DND-41 (cell line): ENCODE results near the gene PLA2G4A.

Experiments used
- ATAC-seq: fragments of 200-7000 bp; cut with Tn5 transposase; 3 replicates; pipeline ENCODE4 v1.9.1; 2021; ENCODE audit warnings: low read depth; ENCODE audit not compliant: insufficient read depth
- DNase-seq: peaks from one replicate; pipeline ENCODE4 v3.0.0-alpha.2; 2020
- H2AFZ ChIP-seq: 2 replicates; pipeline ENCODE4 v1.6.0; 2012; ENCODE audit warnings: low read depth, low read length
- H3K27ac ChIP-seq: 2 replicates; pipeline ENCODE4 v1.5.1; 2012; ENCODE audit warnings: low read length, inconsistent platforms
- H3K27me3 ChIP-seq: fragments of 200-600 bp; sonication (generic); 2 replicates; pipeline ENCODE4 v1.6.0; 2012; ENCODE audit warnings: low read length, mild to moderate bottlenecking, inconsistent platforms; ENCODE audit not compliant: insufficient read depth, poor library complexity
- H3K36me3 ChIP-seq: 2 replicates; pipeline ENCODE4 v1.5.1; 2012; ENCODE audit warnings: low read length, inconsistent platforms; ENCODE audit not compliant: insufficient read depth
- H3K4me1 ChIP-seq: 2 replicates; pipeline ENCODE4 v1.5.1; 2012; ENCODE audit warnings: mild to moderate bottlenecking, low read length; ENCODE audit not compliant: insufficient read depth
- H3K4me2 ChIP-seq: 2 replicates; pipeline ENCODE4 v1.6.0; 2012; ENCODE audit warnings: mild to moderate bottlenecking, moderate library complexity, low read length, inconsistent platforms; ENCODE audit not compliant: insufficient read depth
- H3K4me3 ChIP-seq, 2 experiments: fragments of 200-600 bp in 1 of 2; shearing (Covaris generic) in 1 of 2; 2 replicates each; pipeline ENCODE4 v1.5.1; 2012 to 2016; ENCODE audit warnings: inconsistent platforms in 2 of 2, low read length in 2 of 2, mild to moderate bottlenecking in 2 of 2, low read depth in 1 of 2, moderate library complexity in 1 of 2
- H3K79me2 ChIP-seq: 2 replicates; pipeline ENCODE4 v1.6.0; 2012; ENCODE audit warnings: low read length, inconsistent platforms; ENCODE audit not compliant: insufficient read depth
- H3K9ac ChIP-seq: 2 replicates; pipeline ENCODE4 v1.6.0; 2012; ENCODE audit warnings: low read depth, mild to moderate bottlenecking, inconsistent platforms, low read length, moderate library complexity
- H3K9me3 ChIP-seq: 2 replicates; pipeline ENCODE4 v1.5.1; 2012; ENCODE audit warnings: low read length, moderate library complexity, mild to moderate bottlenecking, inconsistent platforms; ENCODE audit not compliant: insufficient read depth, severe bottlenecking
- H4K20me1 ChIP-seq: 2 replicates; pipeline ENCODE4 v1.6.0; 2012; ENCODE audit warnings: low read length; ENCODE audit not compliant: insufficient read depth
- CTCF ChIP-seq: IDR thresholded peaks from 2 replicates; pipeline ENCODE4 v1.5.1; 2012; ENCODE audit warnings: borderline replicate concordance, low read length, moderate library complexity, mild to moderate bottlenecking; ENCODE audit not compliant: poor library complexity, severe bottlenecking; ENCODE audit errors: extremely low read depth
- EZH2 ChIP-seq: IDR thresholded peaks from 3 replicates; pipeline ENCODE4 v1.6.1; 2012; ENCODE audit warnings: borderline replicate concordance, low read depth, mild to moderate bottlenecking, moderate library complexity, low read length, inconsistent platforms; ENCODE audit not compliant: severe bottlenecking

PLA2G4A gene

DNA sequence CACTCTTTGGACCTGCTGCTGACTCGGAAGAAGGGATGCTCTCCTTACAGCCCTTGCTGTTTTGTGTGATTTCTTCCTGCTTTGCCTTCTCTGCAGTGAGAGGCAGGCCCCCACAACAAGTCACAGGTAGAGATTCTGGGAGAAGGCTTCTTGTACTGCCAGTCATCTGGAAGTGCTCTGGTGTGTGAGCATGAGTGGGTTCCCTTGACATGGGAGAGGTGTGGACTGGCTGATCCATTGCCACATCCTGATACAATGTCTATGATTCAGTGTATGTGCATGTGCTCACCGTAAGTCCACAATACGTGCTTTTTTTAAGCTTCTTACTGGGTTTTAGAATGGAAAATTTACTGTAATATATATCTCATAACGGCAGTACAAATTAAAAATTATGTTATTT lies 46.0 kb upstream of the PLA2G4A start:
- H3K4me3 ChIP-seq, result no peak overlapping the region
- H3K4me1 ChIP-seq, result no peaks in the 10 kb centered on the region
- DNase-seq (no peak), ATAC-seq (no peak)
- no peaks in the 10 kb centered on the region for H3K79me2 ChIP-seq
- no peak overlapping the region for H3K9ac ChIP-seq
- no peak overlapping the region for H2AFZ ChIP-seq
- H3K27ac ChIP-seq, result no peak overlapping the region
- no peak for TF ChIP-seq CTCF
- TF ChIP-seq EZH2, result no peak
- no peaks in the 10 kb centered on the region for H3K27me3 ChIP-seq
- H3K36me3 ChIP-seq, result no peaks in the 10 kb centered on the region
- H3K9me3 ChIP-seq, result no peaks in the 10 kb centered on the region
- no peaks in the 10 kb centered on the region for H4K20me1 ChIP-seq
- no peak overlapping the region for H3K4me2 ChIP-seq

GRCh38 chr1:186783193-186783592 lies 45.6 kb upstream of the PLA2G4A start:
- Histone ChIP-seq H2AFZ (no peak overlapping the region), H3K27ac (no peak overlapping the region), H3K36me3 (no peaks in the 10 kb centered on the region), H3K9ac (no peak overlapping the region), H3K27me3 (no peaks in the 10 kb centered on the region), H4K20me1 (no peaks in the 10 kb centered on the region), H3K4me3 (no peak overlapping the region), H3K4me2 (no peak overlapping the region), H3K79me2 (no peaks in the 10 kb centered on the region), H3K9me3 (no peaks in the 10 kb centered on the region), H3K4me1 (no peaks in the 10 kb centered on the region)
- DNase-seq (no peak), ATAC-seq (no peak)
- no peak for TF ChIP-seq CTCF
- TF ChIP-seq EZH2, result no peak

DNA sequence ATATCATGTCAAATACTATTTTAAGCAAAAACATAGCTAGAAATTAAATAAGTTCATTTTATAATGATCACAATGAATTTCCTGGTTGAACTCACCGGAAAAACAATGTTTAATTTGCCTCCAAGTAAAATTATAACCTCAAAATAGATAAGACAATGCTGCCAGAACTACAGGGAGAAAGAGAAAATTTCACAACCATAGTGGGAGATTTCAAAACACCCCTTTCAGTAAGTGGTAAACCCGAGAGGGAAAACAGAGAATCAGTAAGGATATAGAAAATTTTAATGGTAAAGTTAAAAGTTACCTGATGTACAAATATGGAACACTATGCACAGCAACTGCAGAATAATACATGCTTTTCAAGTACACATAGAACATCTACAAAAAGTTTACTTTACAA lies 43.2 kb upstream of the PLA2G4A start:
- ATAC-seq, result no peak
- Histone ChIP-seq H3K27ac (no peak overlapping the region), H3K4me1 (no peaks in the 10 kb centered on the region), H3K79me2 (no peaks in the 10 kb centered on the region), H4K20me1 (no peaks in the 10 kb centered on the region), H3K4me2 (no peak overlapping the region), H3K27me3 (no peaks in the 10 kb centered on the region), H3K4me3 (no peak overlapping the region), H3K9ac (no peak overlapping the region), H3K9me3 (no peaks in the 10 kb centered on the region), H3K36me3 (no peaks in the 10 kb centered on the region), H2AFZ (no peak overlapping the region)
- TF ChIP-seq EZH2 (no peak), CTCF (no peak)
- DNase-seq, result no peak

DNA sequence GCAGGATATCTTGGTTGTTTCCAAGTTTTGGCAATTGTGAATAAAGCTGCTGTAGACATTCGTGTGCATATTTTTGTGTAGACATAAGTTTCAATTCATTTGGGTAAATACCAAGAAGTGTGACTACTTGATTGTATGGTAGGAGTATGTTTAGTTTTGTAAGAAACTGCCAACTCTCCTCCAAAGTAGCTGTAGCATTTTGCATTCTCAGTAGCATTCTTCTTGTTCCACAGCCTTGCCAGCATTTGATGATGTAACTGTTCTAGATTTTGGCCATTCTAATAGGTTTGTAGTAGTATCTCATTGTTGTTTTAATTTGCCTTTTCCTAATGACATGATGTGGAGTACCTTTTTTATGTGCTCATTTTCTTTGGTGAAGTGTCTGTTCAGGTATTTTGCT lies 38.6 kb upstream of the PLA2G4A start:
- H3K4me3 ChIP-seq, result no peak overlapping the region
- TF ChIP-seq CTCF (no peak), EZH2 (no peak)
- no peak overlapping the region for H3K27ac ChIP-seq
- H2AFZ ChIP-seq, result no peak overlapping the region
- no peak for ATAC-seq
- H3K36me3 ChIP-seq, result no peaks in the 10 kb centered on the region
- H4K20me1 ChIP-seq, result no peaks in the 10 kb centered on the region
- H3K9me3 ChIP-seq, result no peaks in the 10 kb centered on the region
- H3K9ac ChIP-seq, result no peak overlapping the region
- H3K27me3 ChIP-seq, result no peaks in the 10 kb centered on the region
- no peak for DNase-seq
- no peaks in the 10 kb centered on the region for H3K4me1 ChIP-seq
- no peaks in the 10 kb centered on the region for H3K79me2 ChIP-seq
- no peak overlapping the region for H3K4me2 ChIP-seq
